ENCODE results near the gene SLC39A8. TPM values are rescaled to one million over a fixed set of nuclear protein-coding genes. Genes with fewer than 3 reads are reported as not detected.
A peak's percentile ranks its signal among the peaks of the same experiment; 100 is the strongest.

Gene SLC39A8
- total and polyA plus RNA-seq, 4 donors = 179 to 314 (median 235) TPM

GRCh38 chr4:102355748-102356147 is 10.5 kb upstream of the SLC39A8 start:
- Histone ChIP-seq H3K9ac (ENCODE audit: insufficient read depth in 1 of 2, low read length in 2 of 2) (no peak overlapping the region), H3K27me3 (ENCODE audit: control insufficient read depth in 3 of 3, insufficient read depth in 3 of 3, low read length in 2 of 3) (peaks cover 0 to 3% (median 0%) of the 10 kb centered on the region in 3 donors), H3K9me3 (ENCODE audit: control insufficient read depth in 4 of 4, insufficient read depth in 3 of 4, low read length in 3 of 4) (no peaks in the 10 kb centered on the region), H3K4me1 (ENCODE audit: control insufficient read depth in 5 of 5, insufficient read depth in 5 of 5, low read length in 5 of 5) (no peaks in the 10 kb centered on the region), H3K4me3 (no peak overlapping the region), H3K36me3 (ENCODE audit: control insufficient read depth in 4 of 4, insufficient read depth in 4 of 4, low read length in 4 of 4) (no peaks in the 10 kb centered on the region), H3K27ac (ENCODE audit: low read depth in 1 of 2, low read length in 1 of 2) (no peak overlapping the region)
- TF ChIP-seq CTCF (IDR thresholded peaks at IDR 0.05; ENCODE audit: control extremely low read depth, extremely low read depth) = no peak
- 83 to 93% methylated on average over 2 of the region's 2 CpGs for WGBS, 2 donors
- ATAC-seq (ENCODE audit: insufficient read depth, low FRiP score) (no peak), DNase-seq (no peak)

DNA sequence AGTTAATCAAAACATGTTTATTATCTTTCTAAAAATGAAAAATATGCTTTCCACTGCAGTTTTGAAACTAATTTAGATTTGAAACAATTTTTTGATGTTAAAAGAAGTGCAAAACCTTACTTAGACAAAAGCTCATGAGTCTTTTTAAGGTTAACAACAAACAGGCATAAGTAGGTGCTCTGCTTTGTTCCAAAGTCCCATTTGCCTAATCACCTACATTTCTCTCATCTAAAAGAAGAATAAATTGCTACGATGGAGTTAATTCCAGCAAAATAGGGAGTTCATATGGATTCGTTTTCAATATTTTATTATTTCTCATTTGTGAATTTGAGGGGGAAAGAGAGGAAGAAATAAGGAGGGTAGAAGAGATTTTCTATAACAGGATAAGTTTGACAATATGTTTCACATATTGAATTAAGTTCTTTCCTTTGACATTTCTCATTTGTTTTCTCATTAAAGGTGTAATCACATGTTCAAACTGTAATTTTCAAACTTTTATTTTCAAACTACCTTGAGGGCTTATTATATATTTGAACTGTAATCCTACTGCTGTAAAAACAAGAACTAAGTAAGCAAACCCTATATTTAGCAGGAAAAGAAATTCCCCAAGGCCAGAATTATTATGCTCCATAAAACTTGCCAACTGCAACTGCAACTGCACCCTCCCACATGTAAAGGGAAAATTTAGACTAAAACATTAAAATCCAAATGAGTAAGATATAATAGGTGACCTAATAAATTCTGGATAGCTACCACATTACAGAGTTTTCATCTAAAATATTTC is 9.6 kb upstream of the SLC39A8 start:
- no peaks in the 10 kb centered on the region for H3K4me1 ChIP-seq (ENCODE audit: control insufficient read depth in 5 of 5, insufficient read depth in 5 of 5, low read length in 5 of 5)
- no peak overlapping the region for H3K27ac ChIP-seq (ENCODE audit: low read depth in 1 of 2, low read length in 1 of 2)
- no peak for ATAC-seq (ENCODE audit: insufficient read depth, low FRiP score)
- no peak overlapping the region for H3K9ac ChIP-seq (ENCODE audit: insufficient read depth in 1 of 2, low read length in 2 of 2)
- H3K36me3 ChIP-seq (ENCODE audit: control insufficient read depth in 4 of 4, insufficient read depth in 4 of 4, low read length in 4 of 4) = no peaks in the 10 kb centered on the region
- no peak for TF ChIP-seq CTCF (IDR thresholded peaks at IDR 0.05; ENCODE audit: control extremely low read depth, extremely low read depth)
- no peak overlapping the region for H3K4me3 ChIP-seq
- H3K27me3 ChIP-seq (ENCODE audit: control insufficient read depth in 3 of 3, insufficient read depth in 3 of 3, low read length in 2 of 3) = peaks cover 0 to 3% (median 0%) of the 10 kb centered on the region in 3 donors
- 91 to 95% methylated on average over 2 of the region's 2 CpGs for WGBS, 2 donors
- H3K9me3 ChIP-seq (ENCODE audit: control insufficient read depth in 4 of 4, insufficient read depth in 3 of 4, low read length in 3 of 4) = no peaks in the 10 kb centered on the region
- DNase-seq = no peak

DNA sequence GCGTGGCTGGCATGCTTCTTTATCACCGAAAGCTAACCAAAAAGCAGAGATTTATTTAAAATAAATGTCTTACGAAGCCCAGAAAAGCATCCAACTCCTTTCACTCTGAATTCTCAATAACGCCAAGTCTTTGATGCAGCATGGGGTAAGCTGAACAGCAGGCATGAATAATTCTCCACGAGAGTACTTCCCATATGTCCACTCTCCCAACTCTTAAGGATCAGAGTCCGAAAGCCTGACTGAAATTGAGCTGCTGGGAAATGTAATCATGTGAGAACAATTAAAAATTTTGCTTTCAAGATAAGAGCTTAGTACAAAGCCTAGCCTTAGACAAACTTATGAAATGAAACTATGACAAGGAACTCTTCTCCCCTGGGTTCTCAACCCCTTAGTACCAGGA is 7.5 kb upstream of the SLC39A8 start:
- ATAC-seq (ENCODE audit: insufficient read depth, low FRiP score) (peak; percentile 58), DNase-seq (no peak)
- H3K9me3 ChIP-seq (ENCODE audit: control insufficient read depth in 4 of 4, insufficient read depth in 3 of 4, low read length in 3 of 4) = no peaks in the 10 kb centered on the region
- no peak overlapping the region for H3K9ac ChIP-seq (ENCODE audit: insufficient read depth in 1 of 2, low read length in 2 of 2)
- H3K4me1 ChIP-seq (ENCODE audit: control insufficient read depth in 5 of 5, insufficient read depth in 5 of 5, low read length in 5 of 5) = no peaks in the 10 kb centered on the region
- WGBS, 2 donors = 68 to 83% methylated on average over 6 of the region's 6 CpGs
- H3K36me3 ChIP-seq (ENCODE audit: control insufficient read depth in 4 of 4, insufficient read depth in 4 of 4, low read length in 4 of 4) = no peaks in the 10 kb centered on the region
- no peak overlapping the region for H3K4me3 ChIP-seq
- TF ChIP-seq CTCF (IDR thresholded peaks at IDR 0.05; ENCODE audit: control extremely low read depth, extremely low read depth) = no peak
- no peak overlapping the region for H3K27ac ChIP-seq (ENCODE audit: low read depth in 1 of 2, low read length in 1 of 2)
- peaks cover 0 to 3% (median 3%) of the 10 kb centered on the region in 3 donors for H3K27me3 ChIP-seq (ENCODE audit: control insufficient read depth in 3 of 3, insufficient read depth in 3 of 3, low read length in 2 of 3)
